EL (cell line): Measurements from ENCODE around the gene PDS5B.

ENCODE experiments used
- DNase-seq: peaks from one replicate; pipeline ENCODE4 v3.0.0-alpha.2; 2016

Gene PDS5B

DNA sequence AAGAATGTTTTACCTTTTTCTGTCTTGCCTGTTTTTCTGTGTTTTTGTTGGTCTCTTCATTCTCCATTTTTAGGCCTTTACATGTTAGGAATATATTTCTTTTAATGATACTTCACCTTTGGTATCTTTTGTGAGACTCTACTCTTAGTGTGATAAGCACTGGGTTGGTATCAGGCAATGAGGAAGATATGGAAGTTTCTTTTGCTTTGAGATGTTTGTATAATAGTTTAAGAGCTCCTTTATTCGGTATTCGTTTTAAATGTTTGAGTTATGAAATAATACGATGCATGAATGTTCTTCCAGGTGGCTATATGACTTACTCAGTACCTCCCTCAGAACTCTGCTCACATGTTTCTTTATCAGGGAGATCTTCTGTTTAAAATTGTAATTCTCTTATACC, 144.8 kb downstream of the PDS5B start:
- no peak for DNase-seq

DNA sequence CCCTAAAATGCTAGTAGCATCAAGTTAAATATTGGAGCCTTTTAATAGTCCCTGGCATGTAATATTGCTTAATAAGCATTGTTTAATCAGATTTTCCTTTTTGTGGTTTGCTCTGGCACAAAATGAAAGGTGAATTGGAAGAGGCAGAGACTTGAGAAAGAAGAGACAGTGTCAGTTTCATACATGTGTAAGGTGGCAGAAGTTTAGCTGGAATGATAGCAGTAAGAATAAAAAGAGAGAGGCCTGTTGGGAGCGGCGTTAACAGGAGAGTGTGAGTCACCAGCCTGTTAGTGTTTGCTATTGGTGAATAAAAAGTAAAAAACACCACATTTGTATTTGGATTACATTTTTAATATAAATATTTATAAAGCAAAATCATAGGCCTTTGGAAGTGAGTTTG, 145.3 kb downstream of the PDS5B start:
- DNase-seq: peak; percentile 5

DNA sequence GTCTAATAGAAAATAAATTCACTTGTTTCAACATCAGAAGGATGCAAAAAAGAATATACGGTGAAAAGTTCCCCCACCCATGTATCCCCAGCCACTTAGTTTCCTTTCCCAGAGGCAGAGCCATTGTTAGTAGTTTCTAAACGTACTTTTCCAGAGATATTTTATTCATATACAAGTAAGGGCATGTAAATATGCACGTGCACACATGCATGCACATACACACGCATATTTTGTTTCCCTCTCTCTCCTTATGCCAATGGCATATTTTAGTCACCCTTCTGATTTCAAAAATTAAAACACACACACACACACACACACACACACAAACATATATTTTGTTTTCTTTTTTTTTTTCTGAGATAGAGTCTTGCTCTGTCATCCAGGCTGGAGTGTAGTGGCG, 147.4 kb downstream of the PDS5B start:
- DNase-seq: no peak

DNA sequence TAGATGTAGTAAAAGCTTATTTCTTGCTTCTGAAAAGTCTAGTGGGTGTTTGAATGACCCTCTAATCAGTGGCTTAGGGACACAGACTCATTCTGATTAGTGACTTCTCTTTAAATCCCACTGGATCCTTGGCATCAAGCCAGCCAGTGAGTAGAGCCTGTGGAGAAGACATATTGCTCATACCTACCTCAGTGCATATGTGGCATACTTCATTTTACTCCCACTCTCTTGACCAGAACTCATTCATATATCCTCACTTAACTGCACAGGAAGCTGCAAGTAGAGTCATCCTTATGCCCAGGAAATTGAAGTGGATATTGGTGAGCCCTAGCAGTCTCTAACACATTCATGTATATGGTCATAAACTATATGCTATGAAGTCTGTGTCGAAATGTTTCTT, 148.3 kb downstream of the PDS5B start:
- DNase-seq: peak; percentile 78

DNA sequence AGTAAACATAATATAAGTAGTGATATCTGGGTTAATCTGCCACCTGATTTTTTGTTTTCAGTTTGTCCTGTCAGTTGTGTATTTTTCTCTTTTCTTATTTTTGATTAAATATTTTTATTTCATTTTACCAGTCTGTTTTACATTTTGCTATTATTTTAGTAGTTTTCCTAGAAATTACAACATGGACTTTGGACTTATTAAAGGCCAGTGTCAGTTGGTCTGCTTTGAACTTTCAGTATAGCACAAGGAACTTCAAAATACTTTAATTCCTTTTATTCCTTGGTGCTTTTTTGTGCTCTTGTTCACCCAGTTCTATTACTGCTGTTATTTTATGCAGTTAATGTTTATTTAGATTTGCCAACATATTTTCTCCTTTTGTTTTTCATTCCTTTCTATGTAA, 149.6 kb downstream of the PDS5B start:
- no peak for DNase-seq

DNA sequence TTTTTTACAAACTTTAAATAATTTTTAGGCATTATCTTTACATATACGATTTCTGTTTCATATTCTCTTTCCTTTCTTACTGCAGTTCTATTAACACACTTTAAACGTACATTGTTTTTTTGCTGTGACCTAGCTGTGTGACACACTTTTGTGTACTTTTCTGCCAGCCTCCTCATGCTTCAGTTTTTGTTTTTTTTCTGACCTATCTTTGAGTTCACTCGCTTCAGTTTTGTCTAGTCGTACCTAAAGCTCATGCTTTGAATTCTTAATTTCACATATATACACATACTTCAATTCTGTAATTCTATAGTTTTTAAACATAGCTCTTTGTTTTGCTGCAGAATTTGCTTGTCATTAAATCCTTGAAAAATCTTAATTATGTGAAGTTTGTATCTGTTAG, 150.4 kb downstream of the PDS5B start:
- DNase-seq: no peak

DNA sequence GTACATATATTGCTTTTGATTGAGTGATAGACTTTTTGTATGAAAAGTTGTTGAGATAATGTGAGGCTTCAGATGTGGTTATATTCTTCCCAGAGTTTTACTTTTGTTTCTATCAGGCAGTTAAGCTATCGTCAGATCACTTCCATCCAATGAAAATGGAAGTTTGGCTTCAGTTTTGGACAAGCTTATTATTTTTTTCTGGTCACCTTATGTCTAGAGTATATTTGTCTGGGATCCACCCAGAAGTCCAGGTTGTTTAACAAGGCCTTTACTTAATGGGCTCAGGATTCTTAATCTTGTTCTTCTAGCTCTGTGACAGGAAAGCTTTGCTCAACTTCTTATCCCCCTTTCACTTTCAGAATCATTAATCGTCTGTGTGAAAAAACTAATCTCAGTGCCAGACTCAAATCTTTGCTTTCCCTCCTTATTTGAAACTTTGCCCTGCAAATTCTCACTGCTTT, 150.9 kb downstream of the PDS5B start:
- DNase-seq: no peak

DNA sequence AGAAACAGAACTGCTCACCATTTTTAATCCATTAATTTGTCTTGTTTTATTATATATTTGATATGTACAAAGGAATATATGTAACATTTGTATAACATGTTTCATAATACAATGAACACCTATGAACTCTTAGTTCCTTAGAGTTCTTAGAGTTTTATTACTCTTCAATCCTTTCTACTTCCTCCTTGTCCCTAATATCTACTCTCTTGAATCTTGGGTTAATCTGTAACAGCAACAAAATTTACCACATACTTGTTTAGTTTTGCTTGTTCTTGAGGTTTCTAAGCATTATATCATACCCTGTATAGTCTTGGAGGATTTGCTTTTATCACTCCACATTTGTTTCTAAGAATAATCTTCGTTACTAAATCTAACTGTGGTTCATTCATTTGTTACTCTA, 151.4 kb downstream of the PDS5B start:
- no peak for DNase-seq

DNA sequence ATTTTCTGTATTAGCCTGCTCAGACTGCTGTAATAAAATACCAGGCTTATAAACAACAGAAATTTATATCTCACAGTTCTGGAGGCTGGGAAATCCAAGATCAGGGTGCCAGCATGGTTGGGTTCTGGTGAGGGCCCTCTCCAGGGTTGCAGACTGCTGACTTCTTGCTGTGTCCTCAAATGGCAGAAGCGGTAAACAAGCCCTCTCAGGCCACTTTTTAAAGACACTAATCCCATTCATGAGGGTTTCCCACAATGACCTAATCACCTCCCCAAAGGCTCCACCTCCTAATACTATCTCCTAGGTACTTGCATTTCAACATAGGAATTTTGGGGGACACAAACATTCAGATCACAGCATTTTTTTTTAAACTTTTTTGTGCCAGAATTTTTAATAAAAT, 159.3 kb downstream of the PDS5B start:
- DNase-seq: no peak

DNA sequence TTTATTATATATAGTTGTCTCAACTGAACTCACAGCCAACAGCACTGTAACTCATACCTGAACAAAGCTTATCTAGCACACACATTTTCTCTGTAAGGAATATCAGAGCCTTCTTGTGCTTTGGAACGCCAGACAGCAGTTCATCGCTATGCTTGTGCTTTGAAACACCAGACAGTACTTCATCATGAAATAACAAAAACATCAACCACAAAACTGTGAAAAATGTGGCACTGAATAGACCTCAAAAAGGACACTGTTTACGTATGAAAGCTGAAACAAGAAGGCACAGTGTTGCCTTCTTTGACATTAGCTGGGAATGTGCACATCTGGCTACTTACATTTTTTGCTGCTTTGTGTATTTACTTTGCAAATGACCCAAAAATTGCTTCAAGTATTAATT, 160.2 kb downstream of the PDS5B start:
- DNase-seq: no peak

DNA sequence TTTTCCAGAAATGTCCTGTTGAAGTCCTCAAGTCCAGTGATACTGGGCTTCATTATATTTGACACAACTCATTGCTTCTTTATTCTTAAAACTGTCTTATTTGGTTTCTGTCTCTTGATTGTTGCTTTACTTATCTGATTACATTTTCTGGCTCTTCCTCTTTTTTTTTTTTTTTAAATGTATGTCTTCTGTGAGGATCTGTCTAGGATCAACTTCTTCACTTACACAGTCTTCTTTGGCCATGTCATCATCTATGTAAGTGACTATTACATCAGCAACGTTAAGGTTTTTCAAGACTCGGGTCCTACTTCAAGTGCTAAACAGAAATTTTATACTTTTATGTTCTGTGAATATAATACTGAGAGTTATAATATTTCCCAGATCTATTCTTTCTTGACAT, 162.1 kb downstream of the PDS5B start:
- DNase-seq: no peak

DNA sequence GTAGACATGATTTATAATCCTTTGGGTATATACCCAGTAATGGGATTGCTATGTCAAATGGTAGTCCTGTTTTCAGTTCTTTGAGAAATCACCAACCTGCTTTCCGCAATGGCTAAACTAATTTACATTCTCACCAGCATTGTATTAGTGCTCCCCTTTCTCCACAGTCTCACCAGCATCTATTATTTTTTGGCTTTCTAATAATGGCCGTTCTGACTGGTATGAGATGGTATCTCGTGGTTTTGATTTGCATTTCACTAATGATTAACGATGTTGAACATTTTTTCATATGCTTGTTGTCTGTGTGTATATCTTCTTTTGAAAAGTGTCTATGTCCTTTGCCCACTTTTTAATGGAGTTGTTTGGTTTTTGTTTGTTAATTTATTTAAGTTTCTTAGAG, 165.1 kb downstream of the PDS5B start:
- DNase-seq: no peak

DNA sequence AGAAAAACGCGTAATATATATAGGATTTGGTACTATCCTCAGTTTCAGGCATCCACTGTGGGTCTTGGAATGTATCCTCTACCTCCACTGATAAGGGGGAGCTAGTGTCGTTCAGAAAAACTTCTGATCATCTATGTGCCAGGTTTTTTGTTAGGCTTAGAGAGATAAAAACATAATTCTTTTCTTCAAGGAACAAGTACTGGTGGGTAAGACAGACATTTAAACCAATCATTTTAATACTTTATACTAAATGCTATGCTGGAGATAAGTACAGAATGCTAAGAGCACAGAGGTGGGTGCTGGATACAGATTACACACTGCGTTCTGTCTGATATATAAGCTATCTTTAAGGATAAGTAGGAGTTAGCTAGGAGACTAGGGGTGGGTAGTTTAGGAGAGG, 166.1 kb downstream of the PDS5B start:
- DNase-seq: no peak

DNA sequence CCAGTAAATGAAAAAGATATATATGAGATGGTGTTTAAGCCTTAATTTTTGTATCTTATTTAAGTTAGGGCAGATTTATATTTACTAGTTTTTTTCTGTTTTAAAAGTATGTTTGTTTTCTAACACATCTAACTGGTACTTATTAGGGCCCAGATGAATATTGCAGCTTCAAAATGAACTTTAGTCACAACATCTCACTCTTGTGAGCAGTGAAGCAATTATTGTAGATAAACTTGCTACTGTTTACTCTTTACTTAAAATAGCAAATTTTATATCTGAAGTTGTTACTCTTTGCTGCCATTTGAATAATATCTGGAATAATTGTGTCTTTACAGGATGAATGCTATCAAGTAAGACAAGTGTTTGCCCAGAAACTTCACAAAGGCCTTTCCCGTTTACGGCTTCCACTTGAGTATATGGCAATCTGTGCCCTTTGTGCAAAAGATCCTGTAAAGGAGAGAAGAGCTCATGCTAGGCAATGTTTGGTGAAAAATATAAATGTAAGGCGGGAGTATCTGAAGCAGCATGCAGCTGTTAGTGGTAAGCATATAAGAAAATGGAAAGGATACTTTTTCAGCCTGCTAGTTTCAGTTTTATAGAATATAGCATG, 166.8 kb downstream of the PDS5B start:
- DNase-seq: no peak

DNA sequence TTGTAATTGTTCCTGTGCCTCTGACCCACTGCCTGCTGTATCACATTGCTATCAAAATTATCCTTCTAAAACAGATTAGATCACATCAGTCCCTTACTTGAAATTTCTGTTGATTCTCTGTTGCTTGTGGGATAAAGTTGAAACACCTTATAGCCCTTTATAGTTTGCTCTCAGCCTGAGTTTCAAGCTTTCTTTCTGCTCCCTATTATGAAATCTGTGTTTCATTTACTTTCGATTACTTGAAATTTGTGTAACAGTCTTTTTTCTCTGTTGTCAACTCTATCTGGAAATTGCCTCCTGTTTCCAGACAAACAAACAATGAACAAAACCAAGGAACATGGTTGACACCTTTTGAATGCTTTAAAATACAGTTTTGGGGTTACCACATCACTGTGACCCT, 167.9 kb downstream of the PDS5B start:
- DNase-seq: no peak

DNA sequence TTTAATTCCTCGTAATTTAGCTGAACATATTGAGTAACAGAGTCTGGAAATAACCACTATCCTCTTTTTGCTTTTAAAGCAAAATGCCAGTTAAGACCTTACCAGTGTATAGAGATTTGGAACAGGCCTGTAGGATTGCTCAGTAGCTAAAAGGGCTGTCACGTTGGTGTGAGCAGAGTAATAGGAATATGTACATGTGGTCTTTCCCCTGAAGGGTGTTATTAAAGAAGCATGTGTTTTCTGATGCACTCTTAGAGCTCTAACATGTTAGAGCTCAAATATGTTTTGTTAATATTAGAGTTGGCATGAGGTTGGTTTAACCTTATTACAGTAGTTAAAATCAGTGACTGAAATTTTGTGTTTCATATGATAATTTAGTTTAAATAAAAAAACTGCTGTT, 172.9 kb downstream of the PDS5B start:
- no peak for DNase-seq

DNA sequence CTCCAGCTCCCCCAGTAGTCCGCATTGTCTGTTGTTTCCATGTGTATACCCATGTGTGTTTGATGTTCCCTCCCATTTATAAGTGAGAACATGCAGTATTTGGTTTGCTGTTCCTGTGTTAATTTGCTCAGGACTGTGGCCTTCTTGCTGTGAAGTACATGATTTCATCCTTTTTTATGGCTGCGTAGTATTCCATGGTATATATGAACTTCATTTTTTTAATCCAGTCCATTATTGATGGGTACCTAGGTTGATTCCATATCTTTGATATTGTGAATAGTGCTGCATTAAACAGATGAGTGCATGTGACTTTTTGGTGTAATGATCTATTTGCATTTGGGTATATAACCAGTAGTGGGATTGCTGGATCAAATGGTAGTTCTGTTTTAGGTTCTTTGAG, 175.2 kb downstream of the PDS5B start:
- no peak for DNase-seq

DNA sequence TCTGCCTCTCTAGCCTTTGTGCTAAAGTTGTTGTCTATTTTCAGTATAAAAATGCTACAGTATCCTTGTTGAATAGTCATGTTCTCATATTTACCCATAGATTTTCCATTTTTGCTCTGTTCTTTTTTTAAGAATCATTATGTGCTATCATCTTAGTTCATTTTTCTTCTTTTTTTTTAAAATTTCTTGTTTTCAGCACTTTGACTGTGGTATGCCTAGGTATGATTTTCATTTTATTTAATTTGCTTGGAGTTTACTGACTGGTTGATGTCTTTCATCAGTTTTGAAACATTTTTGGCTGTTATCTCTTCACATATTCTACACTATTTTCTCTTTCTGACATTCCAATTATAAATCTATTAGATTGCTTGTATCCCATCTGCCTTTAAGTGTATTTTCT, 192.9 kb downstream of the PDS5B start:
- DNase-seq: no peak

DNA sequence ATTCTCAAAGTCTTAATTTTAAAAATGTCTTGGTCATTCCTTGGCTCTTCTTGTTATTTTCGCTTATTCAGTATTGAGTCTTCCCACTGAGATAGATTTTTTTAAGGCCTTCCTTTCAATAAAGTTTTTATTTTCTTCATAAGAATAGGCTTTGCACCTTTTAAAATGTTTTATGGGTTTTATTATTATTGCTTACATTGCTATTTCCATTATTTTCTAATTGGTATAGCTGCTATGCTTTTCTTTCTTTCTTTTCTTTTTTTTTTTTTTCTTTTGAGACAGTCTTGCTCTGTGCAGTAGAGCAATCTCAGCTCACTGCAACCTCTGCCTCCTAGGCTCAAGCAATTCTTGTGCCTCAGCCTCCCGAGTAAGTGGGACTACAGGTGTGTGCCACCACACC, 195.7 kb downstream of the PDS5B start:
- no peak for DNase-seq

DNA sequence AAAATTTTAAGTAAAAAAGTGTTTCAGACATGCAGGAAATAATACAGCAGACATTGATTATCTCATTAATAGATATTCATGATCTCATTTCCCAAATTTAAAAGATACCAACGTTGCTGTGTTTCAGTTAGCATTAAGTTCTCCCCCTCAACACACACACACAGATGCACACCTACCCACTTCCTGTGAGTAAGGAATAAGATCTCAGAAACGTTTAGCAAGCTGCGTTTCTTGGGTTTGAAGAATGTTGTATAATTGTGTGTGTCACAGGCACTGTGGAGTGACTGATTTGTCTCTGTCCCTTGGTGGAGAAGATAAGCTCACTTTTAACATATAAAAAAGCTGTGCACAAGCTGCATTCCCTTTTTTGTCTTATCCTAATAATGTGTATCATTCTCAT, 196.8 kb downstream of the PDS5B start:
- peak; percentile 39 for DNase-seq

DNA sequence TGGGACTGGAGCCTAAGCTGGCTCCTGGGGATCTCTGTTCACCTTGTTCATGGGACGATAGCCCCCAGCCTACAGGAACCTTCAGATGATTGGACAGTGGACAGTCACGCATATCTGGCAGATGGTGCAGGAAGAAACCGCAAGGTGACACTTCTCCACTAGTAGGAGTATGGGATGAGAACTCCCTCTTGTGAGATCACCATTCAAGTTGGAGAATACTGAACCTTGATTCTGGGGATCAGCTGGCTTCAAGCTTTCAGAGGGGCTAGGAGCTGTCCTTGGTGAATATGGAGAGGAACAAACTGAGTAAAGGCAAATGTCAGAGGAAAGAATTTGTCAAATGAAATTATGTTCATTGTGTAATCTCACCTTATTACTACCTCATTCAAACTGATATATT, 204.5 kb downstream of the PDS5B start:
- peak; percentile 8 for DNase-seq

DNA sequence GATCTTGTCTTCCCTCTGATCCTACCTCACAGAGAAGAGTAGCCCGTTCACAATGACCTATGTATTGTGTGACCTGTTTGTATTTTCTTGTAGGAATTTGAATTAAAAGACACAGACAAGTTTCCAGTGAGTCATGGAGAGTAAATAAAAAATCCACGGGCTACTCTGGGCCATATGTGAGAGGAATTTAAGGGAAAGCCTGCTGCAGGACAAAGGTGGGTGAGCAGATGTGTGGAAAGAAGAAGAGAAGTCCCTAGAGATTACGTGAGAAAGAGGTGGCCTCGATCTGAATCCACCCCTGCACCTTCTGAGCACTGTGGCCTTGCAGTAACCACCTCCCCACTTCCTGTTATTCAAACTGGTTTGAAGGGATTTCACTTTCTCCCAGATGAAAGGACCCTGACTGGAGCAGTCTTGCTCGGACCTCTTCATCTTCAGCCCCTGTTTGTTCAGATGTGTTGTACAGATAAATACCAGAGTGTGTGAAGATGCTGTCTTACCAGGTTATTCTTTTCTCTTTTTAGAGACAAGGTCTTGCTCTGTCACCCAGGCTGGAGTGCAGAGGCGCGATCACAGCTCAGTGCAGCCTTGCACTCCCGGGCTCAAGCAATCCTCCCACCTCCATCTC, 205.4 kb downstream of the PDS5B start:
- peak; percentile 20 for DNase-seq

DNA sequence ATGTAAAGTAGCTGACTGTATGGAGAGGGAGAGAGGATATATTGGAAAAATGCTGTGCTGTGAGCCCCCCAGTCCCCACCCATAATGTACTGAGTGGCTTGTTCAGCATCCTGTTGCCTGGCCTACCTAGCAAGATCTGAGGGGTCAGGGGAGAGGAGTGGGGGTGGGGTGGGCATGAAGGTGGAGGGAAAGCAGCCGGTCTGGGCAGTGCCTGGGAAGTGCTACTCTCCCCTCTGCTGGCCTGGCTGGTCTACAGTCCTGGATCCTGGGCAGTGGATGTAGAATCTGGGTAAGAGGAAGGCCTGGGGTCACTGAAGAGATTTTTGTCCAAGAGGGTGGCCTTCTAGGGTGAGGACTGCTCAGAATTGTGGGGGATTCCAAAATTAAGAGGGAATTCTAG, 210.5 kb downstream of the PDS5B start:
- no peak for DNase-seq

DNA sequence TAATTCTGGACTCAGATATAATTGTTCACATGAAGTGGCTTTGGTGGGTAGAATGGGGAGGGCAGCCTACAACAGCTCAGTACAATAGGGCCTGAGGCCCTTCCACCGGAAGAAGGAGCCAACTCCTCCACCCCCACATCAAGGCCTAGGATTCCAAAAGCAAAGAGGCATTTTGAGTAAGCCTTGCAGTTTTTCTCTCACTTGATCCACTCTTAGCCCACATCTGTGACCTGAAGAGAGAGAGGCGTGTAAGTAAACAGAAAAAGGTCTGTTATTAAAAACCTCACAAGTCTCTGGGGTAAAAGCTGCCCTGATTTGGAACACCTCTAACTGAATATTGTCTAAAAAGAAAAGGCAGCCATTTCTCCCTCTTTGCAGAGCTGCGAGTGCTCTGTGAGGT, 215.9 kb downstream of the PDS5B start:
- DNase-seq: no peak

DNA sequence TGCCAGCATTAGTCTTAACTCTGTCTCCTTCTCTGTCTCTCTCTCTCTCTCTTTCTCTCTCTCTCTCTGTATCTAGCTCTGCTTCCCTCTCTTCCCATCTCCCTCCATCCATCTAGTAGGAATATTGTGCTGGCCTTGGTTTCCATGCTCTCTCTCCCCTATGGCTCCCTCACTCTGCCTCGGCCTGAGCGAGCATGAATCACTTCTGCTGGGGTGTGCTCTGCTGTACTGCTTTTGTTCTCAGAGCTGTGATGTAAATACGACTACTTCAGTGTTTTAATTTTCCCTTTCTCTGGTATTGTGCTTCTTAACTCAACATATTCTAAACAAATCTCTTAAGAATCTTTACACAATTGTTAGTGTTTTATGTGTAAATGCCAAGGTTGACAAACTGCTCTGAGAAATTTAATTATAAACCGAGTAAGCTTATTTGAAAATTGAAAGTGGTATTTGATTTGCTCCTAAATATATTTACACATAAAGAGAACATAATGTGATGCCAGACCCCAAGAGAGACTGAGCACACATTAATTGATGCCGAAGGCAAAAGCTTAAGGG, 218.5 kb downstream of the PDS5B start:
- DNase-seq: peak; percentile 5
